ENCODE measurements around the gene AMDHD2. TPM values are rescaled to one million over a fixed set of nuclear protein-coding genes. Genes with fewer than 3 reads are reported as not detected.

Gene AMDHD2
- total RNA-seq, 4 donors from 2014 or later = 20.0 to 33.2 (median 26.4) TPM

DNA sequence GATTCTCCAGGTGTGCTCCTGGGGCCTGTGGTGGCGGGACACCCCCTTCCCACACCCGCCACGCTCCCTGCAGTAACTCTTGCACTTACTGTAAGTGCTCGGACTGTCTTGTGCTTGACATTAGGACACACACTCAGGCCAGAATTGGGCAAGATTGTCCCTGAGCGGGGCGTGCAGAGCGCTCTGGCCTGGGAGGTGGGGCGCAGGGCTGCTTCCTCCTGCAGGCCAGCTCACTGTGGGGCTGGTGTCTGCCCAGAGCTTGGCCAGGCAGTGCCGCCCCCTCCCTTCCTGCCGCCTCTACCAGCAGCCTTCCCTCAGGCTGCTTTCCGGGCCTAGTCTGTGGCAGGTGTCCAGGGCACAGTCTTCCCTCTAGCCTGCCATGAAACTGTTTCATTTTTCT, 12.5 kb upstream of the AMDHD2 start:
- TF ChIP-seq POLR2AphosphoS5 (IDR thresholded peaks at IDR 0.05) = peak in 1 of 2 donors; percentile 13
- TF ChIP-seq, protein P1, sequence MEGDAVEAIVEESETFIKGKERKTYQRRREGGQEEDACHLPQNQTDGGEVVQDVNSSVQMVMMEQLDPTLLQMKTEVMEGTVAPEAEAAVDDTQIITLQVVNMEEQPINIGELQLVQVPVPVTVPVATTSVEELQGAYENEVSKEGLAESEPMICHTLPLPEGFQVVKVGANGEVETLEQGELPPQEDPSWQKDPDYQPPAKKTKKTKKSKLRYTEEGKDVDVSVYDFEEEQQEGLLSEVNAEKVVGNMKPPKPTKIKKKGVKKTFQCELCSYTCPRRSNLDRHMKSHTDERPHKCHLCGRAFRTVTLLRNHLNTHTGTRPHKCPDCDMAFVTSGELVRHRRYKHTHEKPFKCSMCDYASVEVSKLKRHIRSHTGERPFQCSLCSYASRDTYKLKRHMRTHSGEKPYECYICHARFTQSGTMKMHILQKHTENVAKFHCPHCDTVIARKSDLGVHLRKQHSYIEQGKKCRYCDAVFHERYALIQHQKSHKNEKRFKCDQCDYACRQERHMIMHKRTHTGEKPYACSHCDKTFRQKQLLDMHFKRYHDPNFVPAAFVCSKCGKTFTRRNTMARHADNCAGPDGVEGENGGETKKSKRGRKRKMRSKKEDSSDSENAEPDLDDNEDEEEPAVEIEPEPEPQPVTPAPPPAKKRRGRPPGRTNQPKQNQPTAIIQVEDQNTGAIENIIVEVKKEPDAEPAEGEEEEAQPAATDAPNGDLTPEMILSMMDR (IDR thresholded peaks at IDR 0.05) = no peak
- WGBS = 100% methylated on average over 3 of the region's 11 CpGs
- H3K27ac ChIP-seq (replicated peaks in 1 of 4) = peak overlapping the region; percentile 17 to 56 (median 48)
- no peak for DNase-seq (ENCODE audit: extremely low spot score)
- H3K9me3 ChIP-seq = no peaks in the 10 kb centered on the region
- peaks cover 0 to 3% (median 0%) of the 10 kb centered on the region in 4 donors for H3K36me3 ChIP-seq
- intact Hi-C loops (cut with DNase I) = loop anchor here (10.0 kb wide), 1 partner anchor 243 kb away; the partner anchor contains the start of gene RNPS1
- H3K4me3 ChIP-seq = no peak overlapping the region
- peaks cover 4 to 23% (median 22%) of the 10 kb centered on the region in 4 donors for H3K4me1 ChIP-seq
- no peaks in the 10 kb centered on the region for H3K27me3 ChIP-seq

GRCh38 chr16:2508722-2509400, 11.3 kb upstream of the AMDHD2 start:
- intact Hi-C loops (cut with DNase I) = loop anchor here (10.0 kb wide), 1 partner anchor 244 kb away; the partner anchor contains the start of gene RNPS1
- DNase-seq (ENCODE audit: extremely low spot score) = no peak
- 89% methylated on average over 10 of the region's 18 CpGs for WGBS

GRCh38 chr16:2511128-2511800, 8.9 kb upstream of the AMDHD2 start:
- TF ChIP-seq POLR2AphosphoS5 (IDR thresholded peaks at IDR 0.05) = peak; percentile 66 to 70
- TF ChIP-seq, protein P1 (IDR thresholded peaks at IDR 0.05) = no peak
- Histone ChIP-seq H3K4me1 (peaks cover 25 to 44% (median 43%) of the 10 kb centered on the region in 4 donors), H3K36me3 (peaks cover 0 to 3% (median 0%) of the 10 kb centered on the region in 4 donors), H3K27me3 (peaks cover 0 to 5% (median 0%) of the 10 kb centered on the region in 4 donors), H3K27ac (replicated peaks in 1 of 4) (peak overlapping the region; percentile 5 to 99 (median 20)), H3K9me3 (no peaks in the 10 kb centered on the region), H3K4me3 (peak overlapping the region in 1 of 4 donors; percentile 34)
- intact Hi-C loops (cut with DNase I) = no loop called here
- WGBS = 49% methylated on average over 24 of the region's 24 CpGs
- no peak for DNase-seq (ENCODE audit: extremely low spot score)

More at GRCh38 chr16:2508722-2509400, 11.3 kb upstream of the AMDHD2 start:
- Histone ChIP-seq H3K27me3 (no peaks in the 10 kb centered on the region), H3K27ac (replicated peaks in 1 of 4) (no peak overlapping the region), H3K4me1 (peaks cover 8 to 27% (median 26%) of the 10 kb centered on the region in 4 donors), H3K36me3 (peaks cover 0 to 3% (median 0%) of the 10 kb centered on the region in 4 donors), H3K9me3 (no peaks in the 10 kb centered on the region), H3K4me3 (no peak overlapping the region)
- TF ChIP-seq POLR2AphosphoS5 (IDR thresholded peaks at IDR 0.05) (no peak), POLR2A (IDR thresholded peaks at IDR 0.05; ENCODE audit: low read depth) (no peak), EP300 (IDR thresholded peaks at IDR 0.05) (no peak)
- TF ChIP-seq, protein P1 (IDR thresholded peaks at IDR 0.05) = no peak

DNA sequence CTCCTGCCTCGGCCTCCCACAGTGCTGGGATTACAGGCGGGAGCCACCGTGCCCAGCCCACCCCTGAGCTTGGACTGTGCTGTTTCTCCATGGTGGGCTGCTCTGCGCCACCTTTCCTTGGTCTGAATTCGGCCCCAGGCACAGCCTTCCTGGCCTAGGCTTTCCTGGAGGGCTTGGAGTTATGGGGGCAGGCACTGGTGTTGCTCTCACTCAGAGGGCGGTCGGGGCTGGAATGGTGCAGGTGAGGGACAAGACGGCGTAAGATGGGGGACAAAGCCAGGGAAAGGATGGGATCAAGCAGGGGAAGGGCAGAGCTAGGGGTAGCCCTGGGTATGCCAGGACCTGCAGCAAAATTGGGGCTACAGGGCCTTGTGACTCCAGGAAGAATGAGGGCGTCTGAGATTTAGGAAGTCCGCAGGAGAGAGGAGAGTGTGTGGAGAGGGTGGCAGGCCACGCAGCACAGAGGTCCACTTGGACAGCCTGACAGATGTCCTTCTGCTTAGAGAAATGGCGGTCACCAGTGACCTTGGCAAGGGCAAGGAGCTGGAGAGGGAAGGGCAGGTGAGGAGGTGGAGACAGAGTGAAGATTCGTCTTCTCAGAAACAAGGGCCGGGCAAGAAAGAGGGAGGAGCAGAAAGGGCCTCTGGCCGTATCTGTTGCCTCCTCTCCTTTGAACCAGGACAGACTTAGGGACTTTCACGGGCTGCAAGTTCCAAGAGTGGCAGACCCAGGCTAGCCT, 8.0 kb upstream of the AMDHD2 start:
- Histone ChIP-seq H3K36me3 (peaks cover 0 to 3% (median 0%) of the 10 kb centered on the region in 4 donors), H3K9me3 (no peaks in the 10 kb centered on the region), H3K27me3 (peaks cover 0 to 5% (median 0%) of the 10 kb centered on the region in 4 donors), H3K27ac (replicated peaks in 1 of 4) (peak overlapping the region; percentile 20 to 100 (median 98)), H3K4me3 (no peak overlapping the region), H3K4me1 (peaks cover 34 to 53% (median 52%) of the 10 kb centered on the region in 4 donors)
- TF ChIP-seq POLR2A (IDR thresholded peaks at IDR 0.05; ENCODE audit: low read depth) = no peak
- no peak for TF ChIP-seq POLR2AphosphoS5 (IDR thresholded peaks at IDR 0.05)
- no peak for TF ChIP-seq EP300 (IDR thresholded peaks at IDR 0.05)
- DNase-seq (ENCODE audit: extremely low spot score) = no peak
- intact Hi-C loops (cut with DNase I) = no loop called here
- 91% methylated on average over 17 of the region's 17 CpGs for WGBS
